NCI-H446 (cell line): Measurements from ENCODE around the gene SRRM3.
A peak's percentile ranks its signal among the peaks of the same experiment; 100 is the strongest.
"Not testable (repeated sequence)": the region's sequence is repeated elsewhere in the genome, so short reads cannot be mapped to it uniquely, and the experiment has no call there.

Experiments used
- DNase-seq, 2 experiments: peaks; one replicate each; lab custom pipeline; 2025; lab: John Stamatoyannopoulos, UW

Gene SRRM3

GRCh38 chr7:76201732-76202665, at the start of gene SRRM3:
Gene SRRM3, plus strand, starts transcription at chr7:76201896. Its CDS starts 33,171 bp downstream, at chr7:76235067.
- peak in 1 of 2 experiments; percentile 57 for DNase-seq

GRCh38 chr7:76151932-76152331, 49.8 kb upstream of the SRRM3 start:
- no peak for DNase-seq

- DNase-seq = not testable (repeated sequence)
These were observed 48.0 kb upstream of the SRRM3 start for GRCh38 chr7:76153571-76154230.

GRCh38 chr7:76155938-76156337, 45.8 kb upstream of the SRRM3 start:
- no peak for DNase-seq

- DNase-seq = not testable (repeated sequence)
These were observed 44.6 kb upstream of the SRRM3 start for GRCh38 chr7:76156992-76157685.

GRCh38 chr7:76158416-76158815, 43.3 kb upstream of the SRRM3 start:
- DNase-seq = not testable (repeated sequence)

- DNase-seq = not testable (repeated sequence)
These were observed 39.1 kb upstream of the SRRM3 start for GRCh38 chr7:76162416-76163170.

GRCh38 chr7:76163812-76164211, 37.9 kb upstream of the SRRM3 start:
- DNase-seq = not testable (repeated sequence)

GRCh38 chr7:76165106-76165972, 36.4 kb upstream of the SRRM3 start:
- DNase-seq = no peak

- DNase-seq = no peak
These were observed 35.7 kb upstream of the SRRM3 start for GRCh38 chr7:76165973-76166403.

GRCh38 chr7:76166404-76167255, 35.1 kb upstream of the SRRM3 start:
- DNase-seq = peak; percentile 54 to 79

GRCh38 chr7:76173566-76174205, 28.0 kb upstream of the SRRM3 start:
- no peak for DNase-seq

GRCh38 chr7:76176951-76177350, 24.7 kb upstream of the SRRM3 start:
- not testable (repeated sequence) for DNase-seq

GRCh38 chr7:76179686-76180085, 22.0 kb upstream of the SRRM3 start:
- DNase-seq = no peak

GRCh38 chr7:76182225-76182960, 19.3 kb upstream of the SRRM3 start:
- DNase-seq = no peak

GRCh38 chr7:76185187-76185896, 16.4 kb upstream of the SRRM3 start:
- no peak for DNase-seq

GRCh38 chr7:76187272-76187671, 14.4 kb upstream of the SRRM3 start:
- DNase-seq = no peak

GRCh38 chr7:76189276-76189675, 12.4 kb upstream of the SRRM3 start:
- no peak for DNase-seq
